ENCODE results near the gene ZNF850. TPM values are rescaled to one million over a fixed set of nuclear protein-coding genes. Genes with fewer than 3 reads are reported as not detected.

Gene ZNF850
- total and polyA plus RNA-seq, 4 donors: 2.4 to 6.7 (median 4.7) TPM

DNA sequence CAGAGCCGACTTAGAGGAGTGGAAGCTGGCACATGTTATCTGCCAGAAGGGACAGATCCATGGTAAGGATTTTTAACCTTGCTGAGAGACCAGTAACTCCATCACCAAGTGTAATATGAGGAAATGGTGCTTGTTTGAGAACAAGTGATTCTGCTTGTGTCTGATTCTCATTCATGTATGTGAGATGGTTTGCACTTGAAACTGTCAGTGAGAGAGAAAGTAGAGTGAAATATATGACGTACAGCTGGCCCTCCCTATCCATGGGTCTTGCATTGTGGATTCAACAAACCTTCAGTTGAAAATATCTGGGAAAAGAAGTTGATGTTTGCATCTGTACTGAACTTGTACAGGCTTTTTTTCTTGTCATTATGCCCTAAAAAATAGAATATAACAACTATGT lies 104.0 kb downstream of the ZNF850 start:
- Histone ChIP-seq H3K9me3 (ENCODE audit: control insufficient read depth, insufficient read depth, low read length) (no peaks in the 10 kb centered on the region), H3K27me3 (ENCODE audit: control insufficient read depth, insufficient read depth, low read length) (no peaks in the 10 kb centered on the region), H3K36me3 (ENCODE audit: control insufficient read depth, insufficient read depth, low read length) (peaks cover 8% of the 10 kb centered on the region), H3K4me3 (ENCODE audit: low read depth, low read length) (no peak overlapping the region), H3K27ac (ENCODE audit: low read depth, low read length) (no peak overlapping the region), H3K4me1 (ENCODE audit: control insufficient read depth, insufficient read depth, low read length) (peaks cover 16% of the 10 kb centered on the region)
- no peak for DNase-seq (ENCODE audit: low read depth in 4 of 6, low spot score in 6 of 6)
- WGBS (ENCODE audit: insufficient coverage): 92% methylated on average over 2 of the region's 2 CpGs

DNA sequence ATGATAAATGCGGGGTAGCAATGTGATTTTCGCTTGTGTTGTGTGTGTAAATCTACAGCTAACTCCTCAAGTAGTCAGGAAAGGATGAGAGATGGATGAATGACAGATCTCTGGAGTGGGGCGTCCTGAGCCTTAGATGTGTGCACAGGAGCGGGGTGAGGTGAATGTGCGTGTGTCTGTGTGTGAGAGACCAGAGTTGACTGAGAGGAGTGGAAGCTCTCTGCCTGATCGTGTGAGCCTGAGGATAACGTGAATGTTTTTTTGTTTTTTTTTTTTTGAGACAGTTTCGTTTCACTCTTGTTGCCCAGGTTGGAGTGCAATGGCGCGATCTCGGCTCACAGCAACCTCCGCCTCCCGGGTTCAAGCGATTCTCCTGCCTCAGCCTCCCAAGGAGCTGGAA lies 106.8 kb downstream of the ZNF850 start:
- H3K27ac ChIP-seq (ENCODE audit: low read depth, low read length): no peak overlapping the region
- H3K4me3 ChIP-seq (ENCODE audit: low read depth, low read length): peak overlapping the region; percentile 64
- no peak for DNase-seq (ENCODE audit: low read depth in 4 of 6, low spot score in 6 of 6)
- peaks cover 16% of the 10 kb centered on the region for H3K4me1 ChIP-seq (ENCODE audit: control insufficient read depth, insufficient read depth, low read length)
- H3K9me3 ChIP-seq (ENCODE audit: control insufficient read depth, insufficient read depth, low read length): no peaks in the 10 kb centered on the region
- WGBS (ENCODE audit: insufficient coverage): 67% methylated on average over 6 of the region's 14 CpGs
- H3K27me3 ChIP-seq (ENCODE audit: control insufficient read depth, insufficient read depth, low read length): no peaks in the 10 kb centered on the region
- peaks cover 16% of the 10 kb centered on the region for H3K36me3 ChIP-seq (ENCODE audit: control insufficient read depth, insufficient read depth, low read length)

Other genes starting within 250 kb of the ZNF850 start
- 10 to 100 TPM; 34.9 to 45.7 TPM for gene ZNF260, start 244.5 kb downstream of the ZNF850 start, total RNA-seq
- 10 to 100 TPM; 21.9 to 35.4 TPM for gene ZNF260, start 244.5 kb downstream of the ZNF850 start, polyA plus RNA-seq (ENCODE audit: insufficient read length in 2 of 2)
- gene ZNF529, start 199.5 kb downstream of the ZNF850 start, total RNA-seq: 10 to 100 TPM; 27.7 to 41.9 TPM
- gene ZNF529, start 199.5 kb downstream of the ZNF850 start, polyA plus RNA-seq (ENCODE audit: insufficient read length in 2 of 2): 10 to 100 TPM; 30.7 to 36.0 TPM
- gene ZNF382, start 167.5 kb downstream of the ZNF850 start, total RNA-seq: 10 to 100 TPM; 26.7 to 39.1 TPM
- gene ZNF382, start 167.5 kb downstream of the ZNF850 start, polyA plus RNA-seq (ENCODE audit: insufficient read length in 2 of 2): 10 to 100 TPM; 17.2 to 22.3 TPM
- 10 to 100 TPM; 14.1 to 20.9 TPM for gene ZNF461, start 106.0 kb downstream of the ZNF850 start, total RNA-seq
- gene ZNF461, start 106.0 kb downstream of the ZNF850 start, polyA plus RNA-seq (ENCODE audit: insufficient read length in 2 of 2): 10 to 100 TPM; 16.7 to 18.9 TPM
- 10 to 100 TPM; 13.4 to 17.4 TPM for gene ZNF567, start 85.2 kb downstream of the ZNF850 start, total RNA-seq
- 10 to 100 TPM in 1 of 2 donors, 1 to 10 TPM in 1; 8.2 to 10.5 TPM for gene ZNF567, start 85.2 kb downstream of the ZNF850 start, polyA plus RNA-seq (ENCODE audit: insufficient read length in 2 of 2)
- 10 to 100 TPM; 15.9 to 17.1 TPM for gene ZNF790, start 65.6 kb upstream of the ZNF850 start, total RNA-seq
- 10 to 100 TPM in 1 of 2 donors, 1 to 10 TPM in 1; 9.8 to 11.8 TPM for gene ZNF790, start 65.6 kb upstream of the ZNF850 start, polyA plus RNA-seq (ENCODE audit: insufficient read length in 2 of 2)
- 10 to 100 TPM; 12.1 to 14.2 TPM for gene ZNF345, start 78.1 kb upstream of the ZNF850 start, total RNA-seq
- gene ZNF345, start 78.1 kb upstream of the ZNF850 start, polyA plus RNA-seq (ENCODE audit: insufficient read length in 2 of 2): 10 to 100 TPM; 10.4 to 11.8 TPM
- gene ZNF829, start 143.5 kb upstream of the ZNF850 start, total RNA-seq: 1 to 10 TPM; 7.5 to 8.6 TPM
- 1 to 10 TPM; 6.1 to 6.5 TPM for gene ZNF829, start 143.5 kb upstream of the ZNF850 start, polyA plus RNA-seq (ENCODE audit: insufficient read length in 2 of 2)
- 10 to 100 TPM; 27.1 to 40.5 TPM for gene ZNF568, start 143.5 kb upstream of the ZNF850 start, total RNA-seq
- 10 to 100 TPM; 26.6 to 29.4 TPM for gene ZNF568, start 143.5 kb upstream of the ZNF850 start, polyA plus RNA-seq (ENCODE audit: insufficient read length in 2 of 2)